Thoracic aorta (tissue), 2 donors: ENCODE results near the gene PTPN5. TPM values are rescaled to one million over a fixed set of nuclear protein-coding genes. Genes with fewer than 3 reads are reported as not detected.

Source experiments
- ATAC-seq: fragments of 150-250 bp; one replicate; pipeline ENCODE4 v1.8.0; 2017; ENCODE audit warnings: low read depth; ENCODE audit not compliant: insufficient number of reproducible peaks, low FRiP score
- DNase-seq: peaks from one replicate; pipeline ENCODE4 v3.0.0-alpha.2; 2020; ENCODE audit warnings: low spot score
- H3K27ac ChIP-seq, 2 donors: fragments of 200-600 bp; sonication (generic); 1 replicate in 1 of 2; 2 replicates in 1 of 2; pipeline ENCODE4 v1.5.1; 2016; ENCODE audit warnings: mild to moderate bottlenecking in 2 of 2, moderate library complexity in 2 of 2
- H3K27me3 ChIP-seq: fragments of 200-600 bp; sonication (generic); replicated peaks from 2 replicates; pipeline ENCODE4 v1.6.0; 2016; ENCODE audit warnings: mild to moderate bottlenecking; ENCODE audit not compliant: insufficient read depth
- H3K36me3 ChIP-seq: fragments of 200-600 bp; sonication (generic); one replicate; pipeline ENCODE4 v1.5.1; 2016
- H3K4me1 ChIP-seq, 2 donors: fragments of 200-600 bp; sonication (generic); 1 replicate in 1 of 2; 2 replicates in 1 of 2; pipeline versions ENCODE4 v1.5.1 to v1.6.0; 2016; ENCODE audit warnings: low read depth in 2 of 2, mild to moderate bottlenecking in 1 of 2; ENCODE audit not compliant: control insufficient read depth in 1 of 2
- H3K4me3 ChIP-seq: fragments of 200-600 bp; sonication (generic); 2 replicates; pipeline ENCODE4 v1.5.1; 2016; ENCODE audit warnings: mild to moderate bottlenecking
- H3K9me3 ChIP-seq: fragments of 200-600 bp; sonication (generic); 2 replicates; pipeline ENCODE4 v1.5.1; 2016
- total RNA-seq, 2 donors: library from RNA; depleted of rRNA; stranded (reverse); fragments of >200 nt; gene quantifications; one replicate each; pipeline versions ENCODE4 v1.1.0 to v1.2.3, GENCODE V29; 2016
- TF ChIP-seq, protein P1 (sequence below): fragments of 200-600 bp; sonication (generic); IDR thresholded peaks from one replicate; pipeline ENCODE4 v1.5.1; 2019; ENCODE audit warnings: antibody characterized with exemption

PTPN5 gene
- total RNA-seq, 2 donors from 2014 or later: 2.2 to 6.1 TPM

DNA sequence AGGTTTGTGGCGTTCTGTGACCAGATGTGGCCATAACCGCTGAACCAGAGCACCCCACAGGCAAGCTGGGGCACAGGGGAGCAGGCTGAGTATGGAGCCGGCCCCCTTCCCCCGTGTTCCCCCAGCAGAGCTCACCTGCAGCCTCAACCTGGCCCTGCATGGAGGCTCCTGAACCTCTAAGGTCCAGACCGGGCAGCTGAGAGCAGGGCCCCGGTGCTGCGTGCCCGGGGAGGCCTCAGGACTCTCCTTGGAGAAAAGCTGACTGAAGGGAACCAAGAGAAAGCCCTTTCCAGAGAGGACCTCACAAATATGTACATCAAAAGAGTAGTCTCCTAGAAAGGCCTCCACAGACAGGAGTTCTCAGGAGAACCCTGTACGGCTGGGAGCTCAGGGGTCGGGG, 48.2 kb downstream of the PTPN5 start:
- no peaks in the 10 kb centered on the region for H3K9me3 ChIP-seq
- no peak overlapping the region for H3K27ac ChIP-seq
- TF ChIP-seq, protein P1, sequence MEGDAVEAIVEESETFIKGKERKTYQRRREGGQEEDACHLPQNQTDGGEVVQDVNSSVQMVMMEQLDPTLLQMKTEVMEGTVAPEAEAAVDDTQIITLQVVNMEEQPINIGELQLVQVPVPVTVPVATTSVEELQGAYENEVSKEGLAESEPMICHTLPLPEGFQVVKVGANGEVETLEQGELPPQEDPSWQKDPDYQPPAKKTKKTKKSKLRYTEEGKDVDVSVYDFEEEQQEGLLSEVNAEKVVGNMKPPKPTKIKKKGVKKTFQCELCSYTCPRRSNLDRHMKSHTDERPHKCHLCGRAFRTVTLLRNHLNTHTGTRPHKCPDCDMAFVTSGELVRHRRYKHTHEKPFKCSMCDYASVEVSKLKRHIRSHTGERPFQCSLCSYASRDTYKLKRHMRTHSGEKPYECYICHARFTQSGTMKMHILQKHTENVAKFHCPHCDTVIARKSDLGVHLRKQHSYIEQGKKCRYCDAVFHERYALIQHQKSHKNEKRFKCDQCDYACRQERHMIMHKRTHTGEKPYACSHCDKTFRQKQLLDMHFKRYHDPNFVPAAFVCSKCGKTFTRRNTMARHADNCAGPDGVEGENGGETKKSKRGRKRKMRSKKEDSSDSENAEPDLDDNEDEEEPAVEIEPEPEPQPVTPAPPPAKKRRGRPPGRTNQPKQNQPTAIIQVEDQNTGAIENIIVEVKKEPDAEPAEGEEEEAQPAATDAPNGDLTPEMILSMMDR: no peak
- no peaks in the 10 kb centered on the region for H3K4me1 ChIP-seq
- DNase-seq: no peak
- no peaks in the 10 kb centered on the region for H3K36me3 ChIP-seq
- no peak overlapping the region for H3K4me3 ChIP-seq
- H3K27me3 ChIP-seq: no peaks in the 10 kb centered on the region
- no peak for ATAC-seq

DNA sequence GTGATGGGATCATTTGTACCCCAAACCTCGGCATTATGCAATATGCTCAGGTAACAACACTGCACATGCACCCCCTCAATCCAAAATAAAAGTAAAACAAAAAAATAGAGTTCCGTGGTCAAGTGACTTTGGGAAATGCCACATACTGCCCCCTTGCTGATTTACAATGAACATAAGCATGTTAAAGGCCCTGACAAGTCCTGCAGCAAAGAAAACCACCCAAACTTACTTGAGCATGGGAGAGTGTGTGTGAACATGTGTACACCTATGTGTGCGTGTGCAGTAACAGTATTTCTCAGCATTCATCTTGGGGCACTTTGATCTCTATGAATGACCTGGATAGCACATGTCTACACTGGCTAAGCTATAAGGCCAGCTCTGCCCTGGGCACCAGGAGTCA, 49.8 kb downstream of the PTPN5 start:
- H3K4me1 ChIP-seq: no peaks in the 10 kb centered on the region
- no peak overlapping the region for H3K27ac ChIP-seq
- no peak for DNase-seq
- H3K36me3 ChIP-seq: no peaks in the 10 kb centered on the region
- no peaks in the 10 kb centered on the region for H3K9me3 ChIP-seq
- TF ChIP-seq, protein P1: no peak
- no peak for ATAC-seq
- no peak overlapping the region for H3K4me3 ChIP-seq
- H3K27me3 ChIP-seq: no peaks in the 10 kb centered on the region

DNA sequence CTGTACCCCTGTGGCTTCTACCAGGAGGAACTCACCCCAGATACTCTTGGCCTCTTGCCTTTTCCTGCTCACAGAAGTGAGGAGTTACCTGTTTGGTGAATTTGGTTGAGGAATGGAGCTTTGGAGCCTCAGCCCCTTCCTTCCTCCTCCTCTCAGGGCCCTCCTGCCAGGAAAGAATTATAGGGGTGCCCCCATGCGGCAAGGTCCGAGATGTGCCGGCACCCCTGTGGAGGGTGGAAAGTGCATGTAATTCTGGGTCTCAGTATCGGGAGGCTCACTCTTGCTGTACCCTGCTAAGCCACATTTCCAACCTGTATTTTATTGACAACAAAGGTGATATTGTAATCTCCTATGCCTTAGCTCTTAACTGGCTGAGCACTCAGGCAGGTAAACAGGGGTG, 51.9 kb downstream of the PTPN5 start:
- Histone ChIP-seq H3K9me3 (no peaks in the 10 kb centered on the region), H3K27ac (no peak overlapping the region), H3K4me1 (no peaks in the 10 kb centered on the region), H3K27me3 (no peaks in the 10 kb centered on the region), H3K4me3 (no peak overlapping the region), H3K36me3 (no peaks in the 10 kb centered on the region)
- DNase-seq: no peak
- ATAC-seq: no peak
- TF ChIP-seq, protein P1: no peak

DNA sequence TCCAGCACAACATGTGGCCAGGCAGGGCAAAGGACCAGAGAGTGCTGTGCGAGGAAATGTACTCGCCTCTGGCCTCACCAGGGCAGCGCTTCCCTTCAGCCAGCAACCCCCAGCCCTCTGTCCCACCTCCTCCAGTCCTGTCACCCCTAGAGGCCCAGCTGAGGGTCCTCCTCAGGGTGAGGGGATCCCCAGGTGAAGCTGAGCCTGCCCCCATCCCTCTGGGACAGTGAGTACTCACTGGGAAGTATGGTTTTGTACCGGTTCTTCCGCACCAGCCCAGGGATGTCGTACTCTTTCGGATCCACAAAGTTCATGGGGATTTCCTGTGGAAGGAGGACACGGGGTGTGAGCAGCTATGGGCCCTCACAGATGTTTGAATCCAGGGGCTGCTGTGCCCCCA, 54.0 kb downstream of the PTPN5 start:
- Histone ChIP-seq H3K36me3 (no peaks in the 10 kb centered on the region), H3K4me3 (no peak overlapping the region), H3K9me3 (no peaks in the 10 kb centered on the region), H3K27me3 (no peaks in the 10 kb centered on the region), H3K27ac (no peak overlapping the region), H3K4me1 (no peaks in the 10 kb centered on the region)
- no peak for ATAC-seq
- DNase-seq: no peak
- TF ChIP-seq, protein P1: no peak

DNA sequence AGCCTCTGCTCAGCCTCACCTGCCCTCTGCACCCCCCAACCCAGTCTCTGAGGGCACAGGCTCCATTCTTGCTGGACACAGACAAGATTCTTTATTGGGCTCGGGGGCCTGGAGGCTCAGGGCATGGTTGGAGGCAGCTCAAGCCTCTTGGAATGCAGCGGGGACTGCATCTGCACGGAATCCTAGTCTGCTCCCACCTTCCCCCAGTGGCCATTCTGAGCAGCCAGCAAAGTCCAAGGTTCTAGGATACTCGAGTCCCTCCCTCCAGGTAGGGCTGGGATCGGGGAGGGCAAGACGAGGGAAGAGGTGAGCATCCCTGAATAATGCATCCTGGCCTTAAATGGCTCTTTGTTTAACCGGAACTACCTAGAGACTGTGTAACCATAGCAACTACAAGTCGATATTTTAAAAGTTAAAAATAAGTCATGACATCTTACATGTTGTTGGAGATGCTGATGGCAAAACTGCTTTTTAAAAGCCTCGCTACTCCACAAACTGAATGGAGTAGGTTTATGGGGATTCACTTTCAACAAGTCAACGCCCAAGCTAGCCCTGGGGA, 54.9 kb downstream of the PTPN5 start:
- TF ChIP-seq, protein P1: no peak
- no peaks in the 10 kb centered on the region for H3K27me3 ChIP-seq
- H3K9me3 ChIP-seq: no peaks in the 10 kb centered on the region
- DNase-seq: no peak
- no peaks in the 10 kb centered on the region for H3K36me3 ChIP-seq
- no peak for ATAC-seq
- H3K4me3 ChIP-seq: no peak overlapping the region
- no peak overlapping the region for H3K27ac ChIP-seq
- H3K4me1 ChIP-seq: no peaks in the 10 kb centered on the region
